Measurements from ENCODE around the gene LCN6. TPM values are rescaled to one million over a fixed set of nuclear protein-coding genes. Genes with fewer than 3 reads are reported as not detected.

Gene LCN6
- total and polyA plus RNA-seq, 9 of the 15 experiments (the other 6 are each of a cell fraction or from before 2014, with no cell fraction given) = 0.10 to 0.45 (median 0.37) TPM; not detected in 5

GRCh38 chr9:136784997-136785361 is 36.7 kb upstream of the LCN6 start (continued):
- TF ChIP-seq ZBTB12 (CRISPR knock-in tag; IDR thresholded peaks at IDR 0.05) (no peak), MLX (CRISPR knock-in tag; conservative IDR thresholded peaks at IDR 0.05) (no peak), HNRNPUL1 (IDR thresholded peaks at IDR 0.05; ENCODE audit: low read length) (no peak), RERE (CRISPR knock-in tag; IDR thresholded peaks at IDR 0.05; ENCODE audit: borderline replicate concordance) (no peak), TSHZ1 (CRISPR knock-in tag; IDR thresholded peaks at IDR 0.05) (no peak), TFAM (CRISPR knock-in tag; conservative IDR thresholded peaks at IDR 0.05) (no peak), U2AF1 (optimal IDR thresholded peaks at IDR 0.05; ENCODE audit: low read depth, low read length) (no peak), NCOA6 (IDR thresholded peaks at IDR 0.05) (no peak), ATF6 (CRISPR knock-in tag; IDR thresholded peaks at IDR 0.05) (no peak), ZNF780A (CRISPR knock-in tag; IDR thresholded peaks at IDR 0.05) (no peak), PML (IDR thresholded peaks at IDR 0.05; ENCODE audit: low read length) (no peak), COPS2 (conservative IDR thresholded peaks at IDR 0.05) (no peak), HNRNPL (IDR thresholded peaks at IDR 0.05; ENCODE audit: low read depth, low read length) (no peak), SAP30 (IDR thresholded peaks at IDR 0.05; ENCODE audit: borderline replicate concordance, insufficient read depth, low read depth, low read length, poor library complexity, severe bottlenecking) (no peak), SP1 (CRISPR knock-in tag; IDR thresholded peaks at IDR 0.05) (no peak)

Measured in K562 (cell line).